Ovary (tissue), 9 donors: ENCODE measurements around the gene BUB1B. TPM values are rescaled to one million over a fixed set of nuclear protein-coding genes. Genes with fewer than 3 reads are reported as not detected.

ENCODE experiments used
- DNase-seq, 5 donors: peaks; one replicate each; pipeline ENCODE4 v3.0.0-alpha.2; 2019 to 2020
- H3K27ac ChIP-seq, 2 donors: fragments of 200-600 bp; one replicate each; pipeline versions ENCODE4 v1.5.1 to v1.8.0; 2019 to 2022
- H3K27me3 ChIP-seq: fragments of 200-600 bp; one replicate; pipeline ENCODE4 v1.8.0; 2022
- H3K36me3 ChIP-seq: fragments of 200-600 bp; sonication (generic); one replicate; pipeline ENCODE4 v1.5.1; 2019
- H3K4me1 ChIP-seq: one replicate; pipeline ENCODE4 v1.8.1; 2013; ENCODE audit warnings: mild to moderate bottlenecking, moderate library complexity; ENCODE audit not compliant: insufficient read depth
- H3K4me3 ChIP-seq: fragments of 200-600 bp; sonication (generic); one replicate; pipeline ENCODE4 v1.5.1; 2017
- H3K9me3 ChIP-seq, 2 donors: fragments of 200-600 bp in 1 of 2; sonication (generic) in 1 of 2; one replicate each; pipeline versions ENCODE4 v1.5.1 to v1.8.1; 2013 to 2019; ENCODE audit warnings: mild to moderate bottlenecking in 1 of 2, moderate library complexity in 1 of 2
- CTCF ChIP-seq, 3 donors: fragments of 450-650 bp in 2 of 3; fragments of 200-600 bp in 1 of 3; IDR thresholded peaks; one replicate each; pipeline versions ENCODE4 v1.5.1 to v1.8.0; 2016 to 2022; ENCODE audit warnings: antibody characterized with exemption in 3 of 3, mild to moderate bottlenecking in 1 of 3
- EP300 ChIP-seq: sonication (generic); formaldehyde crosslinking; IDR thresholded peaks from one replicate; pipeline ENCODE4 v1.6.1; 2017; ENCODE audit warnings: antibody characterized with exemption
- POLR2A ChIP-seq: fragments of 450-650 bp; IDR thresholded peaks from one replicate; pipeline ENCODE4 v1.6.1; 2017; ENCODE audit warnings: antibody characterized with exemption, mild to moderate bottlenecking, moderate library complexity
- WGBS, 3 donors: extraction: QIAGEN DNeasy Blood & Tissue Kit in 1 of 3; methylation state at CpG; one replicate each; pipeline versions ENCODE4 v1.1.5 to v1.1.7; 2013 to 2017; 5-methylcytosine and 5-hydroxymethylcytosine counted together
- intact Hi-C, 4 donors: fragments of 100-400 bp; cut with DNase I; formaldehyde crosslinking; loops; one replicate each; pipeline versions ENCODE4 v1.11.0 to v1.15.1; 2022 to 2023
- polyA plus RNA-seq, 2 donors: library from polyadenylated mRNA; stranded (reverse); fragments of 200-250 nt in 1 of 2; fragments of 350-450 nt in 1 of 2; fragmentation: Illumina TruSeq in 1 of 2; extraction: RNeasy Lipid Tissue Mini Kit (QIAGEN cat#74804) in 1 of 2; gene quantifications; one replicate each; pipeline ENCODE4 v1.2.3, GENCODE V29; 2013 to 2014
- total RNA-seq, 7 donors: library from RNA; depleted of rRNA in 2 of 7; stranded (reverse); fragments of >200 nt in 2 of 7; fragmentation: NEBNext Ultra II Directional in 3 of 7; extraction: Animal tissue kit (Norgen Biotek cat#: 25700) in 3 of 7; gene quantifications; one replicate each; pipeline versions ENCODE4 v1.1.0 to v1.2.4, GENCODE V29; 2016 to 2023
- donor health status: DM: no; HTN: no; CAD: no; lungs with moderate emphysema.
- donor health status: DM: no; HTN: no; CAD: no.
- donor health status: Bipolar disorder and iron deficiency.
- donor health status: DM: yes; HTN: yes; CAD: no.
- donor health status: DM: no; HTN: no; CAD: no.
- donor health status: DM: yes; HTN: yes; CAD: no.

Gene BUB1B
- total and polyA plus RNA-seq, 9 donors = 0.43 to 2.4 (median 1.2) TPM; not detected in 1

- no peak for DNase-seq
- Histone ChIP-seq H3K4me3 (no peak overlapping the region), H3K27me3 (no peaks in the 10 kb centered on the region), H3K36me3 (no peaks in the 10 kb centered on the region), H3K4me1 (peaks cover 3% of the 10 kb centered on the region), H3K27ac (no peak overlapping the region), H3K9me3 (no peaks in the 10 kb centered on the region)
- WGBS, 3 donors = 41 to 64% (median 46%) methylated on average over 7 of the region's 7 CpGs
- intact Hi-C loops = no loop called here
- TF ChIP-seq EP300 (no peak), POLR2A (no peak), CTCF (IDR thresholded peaks at IDR 0.05) (no peak)
Observed at GRCh38 chr15:40259021-40259420, 98.2 kb downstream of the BUB1B start.

GRCh38 chr15:40263024-40263754, 102.3 kb downstream of the BUB1B start:
- peak in 1 of 5 donors; percentile 20 for DNase-seq
- H3K4me1 ChIP-seq = peaks cover 11% of the 10 kb centered on the region
- 36 to 84% (median 80%) methylated on average over 12 of the region's 12 CpGs for WGBS, 3 donors
- peak overlapping the region in 1 of 2 donors; percentile 53 for H3K27ac ChIP-seq
- no peaks in the 10 kb centered on the region for H3K27me3 ChIP-seq
- H3K4me3 ChIP-seq = no peak overlapping the region
- no peaks in the 10 kb centered on the region for H3K36me3 ChIP-seq
- TF ChIP-seq POLR2A (no peak), CTCF (IDR thresholded peaks at IDR 0.05) (no peak), EP300 (no peak)
- no peaks in the 10 kb centered on the region for H3K9me3 ChIP-seq
- intact Hi-C loops = no loop called here

GRCh38 chr15:40264321-40265153, 103.7 kb downstream of the BUB1B start:
- H3K36me3 ChIP-seq = no peaks in the 10 kb centered on the region
- no peak overlapping the region for H3K4me3 ChIP-seq
- H3K4me1 ChIP-seq = peaks cover 11% of the 10 kb centered on the region
- H3K27ac ChIP-seq = peak overlapping the region; percentile 48 to 53
- intact Hi-C loops = no loop called here
- 61 to 70% (median 67%) methylated on average over 16 of the region's 16 CpGs for WGBS, 3 donors
- no peaks in the 10 kb centered on the region for H3K9me3 ChIP-seq
- no peaks in the 10 kb centered on the region for H3K27me3 ChIP-seq
- TF ChIP-seq CTCF (IDR thresholded peaks at IDR 0.05) = no peak
- no peak for TF ChIP-seq POLR2A
- no peak for TF ChIP-seq EP300
- no peak for DNase-seq

DNA sequence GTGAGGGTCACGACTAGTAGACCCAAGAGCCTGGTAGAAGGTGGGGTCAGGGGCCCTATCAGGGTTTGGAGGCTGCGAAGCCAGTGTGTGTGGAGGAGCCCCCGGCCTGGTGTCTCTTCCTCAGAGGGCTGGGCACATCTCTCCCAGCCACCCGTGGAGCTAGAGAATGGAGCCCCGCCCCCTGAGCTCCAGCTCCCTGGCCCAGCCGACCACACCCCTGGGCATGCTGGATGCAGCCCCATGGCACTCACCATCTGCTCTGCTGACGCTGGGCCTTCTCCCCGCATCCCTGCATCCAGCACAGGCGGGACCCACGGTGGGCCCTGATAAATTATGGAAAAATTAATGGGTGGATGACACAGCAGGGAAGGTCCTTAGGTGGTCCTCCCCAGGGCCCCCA, 104.5 kb downstream of the BUB1B start:
- no peak overlapping the region for H3K4me3 ChIP-seq
- TF ChIP-seq POLR2A (no peak), EP300 (no peak), CTCF (IDR thresholded peaks at IDR 0.05) (no peak)
- no peaks in the 10 kb centered on the region for H3K9me3 ChIP-seq
- peaks cover 11% of the 10 kb centered on the region for H3K4me1 ChIP-seq
- 87 to 88% (median 87%) methylated on average over 10 of the region's 10 CpGs for WGBS, 3 donors
- no peaks in the 10 kb centered on the region for H3K36me3 ChIP-seq
- no peak for DNase-seq
- intact Hi-C loops = no loop called here
- no peaks in the 10 kb centered on the region for H3K27me3 ChIP-seq
- peak overlapping the region in 1 of 2 donors; percentile 53 for H3K27ac ChIP-seq
